ENCODE measurements around the gene FBXO7. TPM values are rescaled to one million over a fixed set of nuclear protein-coding genes. Genes with fewer than 3 reads are reported as not detected.

Gene FBXO7
- total RNA-seq, 1 donor from 2014 or later = 109 TPM

- no peak for DNase-seq (ENCODE audit: low spot score)
- ATAC-seq = no peak
Measured at GRCh38 chr22:32544953-32545558, 70.4 kb downstream of the FBXO7 start.

DNA sequence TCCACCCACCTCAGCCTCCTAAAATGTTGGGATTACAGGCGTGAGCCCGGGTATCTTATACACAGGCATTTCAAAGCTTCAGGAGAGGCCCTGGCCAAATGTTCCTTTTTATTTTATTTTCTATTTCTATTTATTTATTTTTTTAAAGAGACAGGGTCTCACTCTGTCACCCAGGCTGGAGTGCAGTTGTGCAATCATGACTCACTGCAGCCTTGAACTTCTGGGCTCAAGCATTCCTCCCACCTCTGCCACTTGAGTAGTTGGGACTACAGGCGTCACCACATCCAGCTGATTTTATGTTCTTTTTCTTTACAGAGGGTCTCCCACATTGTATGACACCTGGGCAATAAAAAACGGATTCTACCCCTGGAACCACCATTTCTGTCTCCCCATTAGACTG lies 71.2 kb downstream of the FBXO7 start:
- intact Hi-C loops (cut with DNase I) = no loop called here

More at GRCh38 chr22:32544953-32545558, 70.4 kb downstream of the FBXO7 start:
- intact Hi-C loops (cut with DNase I) = no loop called here

GRCh38 chr22:32546496-32546895 lies 71.9 kb downstream of the FBXO7 start:
- no peak for DNase-seq (ENCODE audit: low spot score)

More for the DNA sequence above, 71.2 kb downstream of the FBXO7 start:
- DNase-seq (ENCODE audit: low spot score) (no peak), ATAC-seq (no peak)

GRCh38 chr22:32546935-32547334 lies 72.3 kb downstream of the FBXO7 start:
- ATAC-seq (no peak), DNase-seq (ENCODE audit: low spot score) (no peak)
- intact Hi-C loops (cut with DNase I) = no loop called here

More at GRCh38 chr22:32546496-32546895, 71.9 kb downstream of the FBXO7 start:
- peak; percentile 29 for ATAC-seq
- intact Hi-C loops (cut with DNase I) = no loop called here

GRCh38 chr22:32548039-32548438 lies 73.4 kb downstream of the FBXO7 start:
- intact Hi-C loops (cut with DNase I) = no loop called here
- no peak for ATAC-seq
- no peak for DNase-seq (ENCODE audit: low spot score)

Other genes starting within 250 kb of the FBXO7 start
- gene SLC5A4, start 219.5 kb upstream of the FBXO7 start, total RNA-seq = 1.1 TPM
- gene RFPL3, start 116.9 kb upstream of the FBXO7 start, total RNA-seq = not detected
- 47.3 TPM for gene RTCB, start 62.6 kb upstream of the FBXO7 start, total RNA-seq
- not detected for gene BPIFC, start 10.4 kb upstream of the FBXO7 start, total RNA-seq

Measured in sciatic nerve (tissue), 2 donors.